Naive thymus-derived CD4-positive, alpha-beta T cell (primary cell): Measurements from ENCODE around the gene SIAE. TPM values are rescaled to one million over a fixed set of nuclear protein-coding genes. Genes with fewer than 3 reads are reported as not detected.
A peak's percentile ranks its signal among the peaks of the same experiment; 100 is the strongest.

Experiments used
- ATAC-seq: fragments of 150-1000 bp; cut with Tn5 transposase; 2 replicates; pipeline ENCODE4 v1.10.0; 2021; ENCODE audit warnings: mild to moderate bottlenecking, moderate library complexity
- CTCF ChIA-PET: fragments of 350-600 bp; sonication (Branson Sonifier 250); formaldehyde crosslinking; loops from one replicate; lab custom pipeline; 2021; ENCODE audit warnings: antibody characterized with exemption; lab: Charles Lee
- POLR2A ChIA-PET: fragments of 350-600 bp; sonication (Branson Sonifier 250); formaldehyde crosslinking; loops from one replicate; lab custom pipeline; 2021; ENCODE audit warnings: antibody characterized with exemption, inconsistent platforms; lab: Charles Lee
- DNase-seq, 9 donors: peaks; one replicate each; pipeline versions ENCODE4 v3.0.0 to v3.0.0-alpha.2; 2020 to 2022; ENCODE audit warnings: mixed read lengths in 1 of 9
- H3K27ac ChIP-seq: one replicate; pipeline ENCODE4 v1.7.0; 2013; ENCODE audit warnings: mild to moderate bottlenecking, low read depth, low read length, moderate library complexity
- H3K27me3 ChIP-seq, 2 donors: one replicate each; pipeline ENCODE4 v1.7.0; 2013; ENCODE audit warnings: low read length in 2 of 2, mild to moderate bottlenecking in 2 of 2, moderate library complexity in 2 of 2; ENCODE audit not compliant: control insufficient read depth in 2 of 2, insufficient read depth in 2 of 2
- H3K36me3 ChIP-seq, 3 experiments: 1 replicate in 2 of 3; 2 replicates in 1 of 3; pipeline ENCODE4 v1.7.0; 2013; ENCODE audit warnings: low read length in 3 of 3, mild to moderate bottlenecking in 3 of 3, moderate library complexity in 1 of 3; ENCODE audit not compliant: insufficient read depth in 3 of 3, control insufficient read depth in 2 of 3
- H3K4me1 ChIP-seq, 2 donors: one replicate each; pipeline ENCODE4 v1.7.0; 2013; ENCODE audit warnings: low read length in 2 of 2, mild to moderate bottlenecking in 2 of 2, moderate library complexity in 1 of 2; ENCODE audit not compliant: control insufficient read depth in 2 of 2, insufficient read depth in 2 of 2
- H3K4me3 ChIP-seq: 2 replicates; pipeline ENCODE4 v1.7.0; 2013; ENCODE audit warnings: mild to moderate bottlenecking, low read length
- H3K9me3 ChIP-seq, 3 experiments: 1 replicate in 2 of 3; 2 replicates in 1 of 3; pipeline ENCODE4 v1.7.0; 2013; ENCODE audit warnings: low read length in 3 of 3; ENCODE audit not compliant: control insufficient read depth in 2 of 3
- H3K27ac Mint-ChIP-seq, 9 donors: one replicate each; pipeline ENCODE4 v1.8.0; 2020 to 2022; ENCODE audit warnings: mixed read lengths in 9 of 9, mild to moderate bottlenecking in 8 of 9, moderate library complexity in 5 of 9, inconsistent platforms in 2 of 9
- H3K27me3 Mint-ChIP-seq, 5 donors: one replicate each; pipeline ENCODE4 v1.8.0; 2021 to 2022; ENCODE audit warnings: mixed read lengths in 5 of 5, mild to moderate bottlenecking in 1 of 5
- H3K36me3 Mint-ChIP-seq, 5 donors: one replicate each; pipeline ENCODE4 v1.8.0; 2020 to 2022; ENCODE audit warnings: mixed read lengths in 5 of 5, mild to moderate bottlenecking in 3 of 5, inconsistent platforms in 1 of 5
- H3K4me1 Mint-ChIP-seq, 7 donors: one replicate each; pipeline ENCODE4 v1.8.0; 2020 to 2022; ENCODE audit warnings: mixed read lengths in 7 of 7, mild to moderate bottlenecking in 3 of 7, inconsistent platforms in 1 of 7
- H3K4me3 Mint-ChIP-seq, 10 donors: one replicate each; pipeline ENCODE4 v1.8.0; 2020 to 2022; ENCODE audit warnings: mild to moderate bottlenecking in 10 of 10, mixed read lengths in 10 of 10, moderate library complexity in 6 of 10, inconsistent platforms in 2 of 10
- H3K9me3 Mint-ChIP-seq, 11 donors: one replicate each; pipeline ENCODE4 v1.8.0; 2020 to 2022; ENCODE audit warnings: mixed read lengths in 11 of 11, mild to moderate bottlenecking in 4 of 11, inconsistent platforms in 1 of 11, moderate library complexity in 1 of 11
- intact Hi-C, 2 donors: fragments of 100-400 bp; cut with micrococcal nuclease; formaldehyde crosslinking; loops; one replicate each; pipeline ENCODE4 v1.15.1; 2023
- polyA plus RNA-seq, 2 donors: library from polyadenylated mRNA; unstranded; fragments of 300-500 nt; fragmentation: Illumina TruSeq; gene quantifications; one replicate each; pipeline ENCODE4 v1.2.3, GENCODE V29; 2021
- total RNA-seq, 6 experiments: library from RNA in 5 of 6; stranded (reverse) in 5 of 6; gene quantifications; 1 replicate in 5 of 6; 2 replicates in 1 of 6; pipeline ENCODE4 v1.2.3 and lab custom pipeline; 2021 to 2026

SIAE gene
- total and polyA plus RNA-seq, 7 experiments from 2014 or later: 2.7 to 11.3 (median 8.5) TPM

GRCh38 chr11:124656774-124657630 is 16.5 kb downstream of the SIAE start:
- Mint-ChIP-seq H3K27ac (no peak overlapping the region), H3K9me3 (no peaks in the 10 kb centered on the region), H3K4me1 (no peaks in the 10 kb centered on the region), H3K36me3 (peaks cover 0 to 55% (median 23%) of the 10 kb centered on the region in 5 donors), H3K27me3 (no peaks in the 10 kb centered on the region), H3K4me3 (no peak overlapping the region)
- ATAC-seq (no peak), DNase-seq (no peak)
- POLR2A ChIA-PET: no interaction called here
- CTCF ChIA-PET: no interaction called here
- H3K4me1 ChIP-seq: no peaks in the 10 kb centered on the region
- no peaks in the 10 kb centered on the region for H3K27me3 ChIP-seq
- H3K9me3 ChIP-seq: no peaks in the 10 kb centered on the region
- no peak overlapping the region for H3K4me3 ChIP-seq
- H3K36me3 ChIP-seq: peaks cover 0 to 32% (median 0%) of the 10 kb centered on the region in 3 experiments
- intact Hi-C loops: no loop called here
- H3K27ac ChIP-seq: no peak overlapping the region

DNA sequence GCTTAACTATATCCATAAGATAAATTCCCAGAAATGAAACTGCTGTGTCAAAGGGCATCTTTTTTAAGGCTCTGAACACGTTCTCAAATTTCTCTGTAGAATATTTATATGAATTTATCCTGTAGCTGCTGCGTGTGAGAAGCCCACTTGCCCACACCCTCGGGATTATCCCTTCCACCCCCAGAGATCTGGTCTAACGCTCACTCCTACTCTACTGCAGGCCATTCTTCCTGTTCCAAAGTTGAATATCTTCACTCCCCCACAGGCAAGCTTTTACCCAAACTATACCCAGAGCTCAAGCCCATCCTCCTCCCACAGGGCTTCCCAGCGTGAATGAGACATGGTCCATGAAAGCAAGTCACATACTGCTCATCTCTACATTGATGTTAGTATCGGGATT is 24.9 kb downstream of the SIAE start:
- H3K27me3 Mint-ChIP-seq: no peaks in the 10 kb centered on the region
- peak overlapping the region in 1 of 9 donors; percentile 7 for H3K27ac Mint-ChIP-seq
- H3K4me3 Mint-ChIP-seq: no peak overlapping the region
- Histone ChIP-seq H3K9me3 (no peaks in the 10 kb centered on the region), H3K4me3 (no peak overlapping the region), H3K36me3 (peaks cover 0 to 18% (median 0%) of the 10 kb centered on the region in 3 experiments), H3K27me3 (no peaks in the 10 kb centered on the region), H3K27ac (no peak overlapping the region), H3K4me1 (no peaks in the 10 kb centered on the region)
- intact Hi-C loops: no loop called here
- ChIA-PET POLR2A (interaction anchor here (1.0 kb wide), 1 partner anchor 458 kb away, joined by 3 read pairs; no protein-coding TSS in a partner anchor), CTCF (interaction anchor here (0.8 to 1.1 kb wide), 2 partner anchors 188 to 805 kb away, joined by 3 read pairs; no protein-coding TSS in a partner anchor)
- H3K9me3 Mint-ChIP-seq: no peaks in the 10 kb centered on the region
- H3K4me1 Mint-ChIP-seq: peaks cover 3 to 7% (median 5%) of the 10 kb centered on the region in 7 donors
- ATAC-seq (no peak), DNase-seq (no peak)
- H3K36me3 Mint-ChIP-seq: peaks cover 0 to 30% (median 20%) of the 10 kb centered on the region in 5 donors

DNA sequence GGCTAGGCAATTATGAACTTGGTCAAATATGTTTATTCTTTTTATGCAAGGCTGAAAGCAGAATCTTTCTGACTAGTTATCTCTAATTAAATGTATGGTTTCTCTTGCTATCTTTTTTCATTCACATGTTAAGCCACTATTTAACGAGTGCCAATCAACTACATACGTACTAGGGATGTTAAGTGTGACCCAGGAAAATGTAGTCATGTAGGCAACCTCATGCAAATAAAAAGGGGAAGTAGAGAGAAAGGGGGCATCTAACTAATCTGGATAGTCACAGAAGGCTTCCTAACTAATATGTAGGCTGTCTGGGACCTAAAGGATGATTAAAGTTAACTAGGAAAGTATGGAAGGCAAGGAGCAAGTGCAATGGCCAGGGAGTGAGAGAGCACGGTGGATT is 27.4 kb downstream of the SIAE start:
- Mint-ChIP-seq H3K27ac (no peak overlapping the region), H3K27me3 (no peaks in the 10 kb centered on the region), H3K36me3 (peaks cover 0 to 20% (median 0%) of the 10 kb centered on the region in 5 donors), H3K9me3 (no peaks in the 10 kb centered on the region), H3K4me1 (peaks cover 3 to 9% (median 5%) of the 10 kb centered on the region in 7 donors), H3K4me3 (no peak overlapping the region)
- peaks cover 0 to 4% (median 0%) of the 10 kb centered on the region in 3 experiments for H3K36me3 ChIP-seq
- ChIA-PET POLR2A (interaction anchor here (0.6 kb wide), 1 partner anchor 33 kb away, joined by 3 read pairs; no protein-coding TSS in a partner anchor), CTCF (interaction anchor here (0.8 to 1.7 kb wide), 3 partner anchors 23 to 221 kb away, joined by 3 to 5 read pairs (median 5); no protein-coding TSS in a partner anchor)
- DNase-seq (no peak), ATAC-seq (no peak)
- intact Hi-C loops: no loop called here
- no peaks in the 10 kb centered on the region for H3K27me3 ChIP-seq
- H3K9me3 ChIP-seq: no peaks in the 10 kb centered on the region
- H3K4me1 ChIP-seq: no peaks in the 10 kb centered on the region
- H3K27ac ChIP-seq: no peak overlapping the region
- no peak overlapping the region for H3K4me3 ChIP-seq

DNA sequence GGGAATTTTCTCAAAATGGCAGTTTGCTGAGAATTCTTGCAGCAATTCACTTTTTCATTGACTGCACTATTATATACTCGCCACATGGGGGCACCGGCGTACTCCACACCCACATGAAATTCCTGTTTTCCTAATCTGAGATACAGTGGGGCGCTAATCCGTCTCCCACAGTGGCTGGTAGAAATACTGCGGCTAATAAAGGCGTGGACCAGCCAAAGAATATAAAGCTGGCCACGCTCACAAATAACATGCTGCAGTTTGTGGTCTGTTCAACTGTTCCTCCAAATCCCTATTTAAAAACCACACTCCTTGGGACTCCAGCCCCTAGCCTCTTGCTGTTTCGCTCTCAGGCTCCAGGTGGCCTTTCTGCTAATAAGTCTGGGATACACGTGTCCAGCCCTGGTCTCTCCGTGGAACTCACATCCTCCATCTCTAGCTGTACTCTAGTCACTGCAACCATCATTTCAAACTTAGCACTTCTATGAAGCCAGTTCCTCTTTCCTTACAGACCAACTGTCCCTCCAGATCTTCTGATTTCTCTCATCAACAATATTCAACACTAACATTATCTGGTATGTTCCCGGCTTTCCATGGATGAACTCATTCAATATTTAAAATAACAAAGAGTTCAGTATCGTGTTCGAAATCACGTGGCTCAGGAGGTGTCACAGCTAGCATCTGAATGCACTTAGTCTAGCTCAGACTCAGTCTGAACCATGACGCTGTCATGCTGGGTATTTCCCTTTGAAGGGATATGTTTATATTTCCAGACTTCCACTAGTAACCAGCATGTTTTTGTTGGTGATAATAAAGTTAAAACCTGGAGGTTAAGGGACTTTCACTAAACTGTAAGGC is 28.9 kb downstream of the SIAE start:
- Mint-ChIP-seq H3K4me3 (no peak overlapping the region), H3K36me3 (peaks cover 0 to 19% (median 0%) of the 10 kb centered on the region in 5 donors), H3K27me3 (no peaks in the 10 kb centered on the region), H3K27ac (no peak overlapping the region), H3K4me1 (peaks cover 3 to 11% (median 5%) of the 10 kb centered on the region in 7 donors), H3K9me3 (no peaks in the 10 kb centered on the region)
- ChIA-PET POLR2A (interaction anchor here (0.6 to 1.0 kb wide), 2 partner anchors 102 to 255 kb away, joined by 3 read pairs; no protein-coding TSS in a partner anchor), CTCF (interaction anchor here (0.6 to 2.0 kb wide), 10 partner anchors 11 to 197 kb away, joined by 3 to 8 read pairs (median 4); partner anchors contain the start of gene ESAM)
- intact Hi-C loops: loop anchor here (1.0 kb wide), 5 partner anchors 25 to 223 kb away; no protein-coding TSS in a partner anchor
- H3K4me1 ChIP-seq: no peaks in the 10 kb centered on the region
- ATAC-seq (peak; percentile 88), DNase-seq (peak in 7 of 9 donors; percentile 6 to 28 (median 21))
- H3K9me3 ChIP-seq: no peaks in the 10 kb centered on the region
- H3K27me3 ChIP-seq: no peaks in the 10 kb centered on the region
- H3K4me3 ChIP-seq: no peak overlapping the region
- peaks cover 0 to 6% (median 0%) of the 10 kb centered on the region in 3 experiments for H3K36me3 ChIP-seq
- H3K27ac ChIP-seq: no peak overlapping the region

DNA sequence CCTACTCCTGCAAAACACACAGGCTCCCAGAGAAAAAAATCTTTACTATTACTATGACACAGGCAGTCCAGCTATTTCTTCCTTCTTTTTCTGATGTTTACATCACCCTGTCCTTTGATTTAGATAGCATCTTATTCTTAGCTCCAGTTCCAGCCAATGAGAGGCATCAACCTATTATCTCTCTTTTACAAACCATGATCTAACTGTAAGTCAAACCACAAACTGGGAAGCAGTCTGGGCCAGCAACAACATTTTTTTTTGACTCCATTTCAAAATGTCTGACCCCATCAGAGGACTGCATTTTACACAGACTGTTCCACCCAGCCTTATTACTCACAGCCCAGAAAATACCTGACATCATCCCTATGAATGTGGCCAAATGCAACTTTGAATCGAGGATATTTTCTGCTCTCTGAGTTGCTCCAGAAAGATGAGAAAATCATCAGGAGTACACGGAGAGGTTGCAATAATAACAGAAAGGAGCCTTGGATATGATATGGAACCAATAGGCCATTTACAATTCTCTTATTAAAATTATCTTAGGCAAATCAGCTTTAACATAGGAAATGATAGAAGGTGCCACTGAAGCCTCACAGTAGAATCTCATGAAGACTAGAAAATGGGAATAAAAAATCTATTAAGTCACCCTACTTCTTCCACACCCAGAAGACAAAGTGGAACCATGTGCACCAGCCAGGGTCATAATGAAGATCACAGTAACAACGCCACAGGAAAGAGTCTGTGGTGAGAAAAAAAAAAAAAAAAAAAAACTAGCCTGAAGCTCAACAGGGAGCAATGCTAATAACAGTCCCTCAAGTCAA is 29.7 kb downstream of the SIAE start:
- no peak overlapping the region for H3K27ac ChIP-seq
- no peak overlapping the region for H3K27ac Mint-ChIP-seq
- peaks cover 0 to 17% (median under 1%) of the 10 kb centered on the region in 5 donors for H3K36me3 Mint-ChIP-seq
- no peak for DNase-seq
- no peak overlapping the region for H3K4me3 Mint-ChIP-seq
- ChIA-PET CTCF (interaction anchor here (0.6 to 2.0 kb wide), 14 partner anchors 18 to 1289 kb away, joined by 3 to 8 read pairs (median 4); partner anchors contain the start of gene ESAM), POLR2A (interaction anchor here (1.4 kb wide), 1 partner anchor 12 kb away, joined by 4 read pairs; no protein-coding TSS in a partner anchor)
- H3K9me3 ChIP-seq: no peaks in the 10 kb centered on the region
- no peaks in the 10 kb centered on the region for H3K27me3 ChIP-seq
- H3K4me1 Mint-ChIP-seq: peaks cover 3 to 11% (median 5%) of the 10 kb centered on the region in 7 donors
- H3K4me3 ChIP-seq: no peak overlapping the region
- H3K27me3 Mint-ChIP-seq: no peaks in the 10 kb centered on the region
- no peaks in the 10 kb centered on the region for H3K9me3 Mint-ChIP-seq
- H3K36me3 ChIP-seq: peaks cover 0 to 14% (median 0%) of the 10 kb centered on the region in 3 experiments
- intact Hi-C loops: loop anchor here (1.0 kb wide), 5 partner anchors 25 to 223 kb away; no protein-coding TSS in a partner anchor
- ATAC-seq: no peak
- H3K4me1 ChIP-seq: no peaks in the 10 kb centered on the region
